ENCODE data around the gene RASGRP3.

Gene RASGRP3

GRCh38 chr2:33494877-33495641, 18.6 kb downstream of the RASGRP3 start:
- DNase-seq: no peak

- no peak for DNase-seq
Observed at GRCh38 chr2:33495683-33496082, 19.2 kb downstream of the RASGRP3 start.

- no peak for DNase-seq
Observed at GRCh38 chr2:33496150-33496549, 19.7 kb downstream of the RASGRP3 start.

GRCh38 chr2:33496726-33497125, 20.3 kb downstream of the RASGRP3 start:
- no peak for DNase-seq

- DNase-seq: no peak
Observed at GRCh38 chr2:33497221-33497650, 20.8 kb downstream of the RASGRP3 start.

- DNase-seq: no peak
Observed at GRCh38 chr2:33498291-33498956, 22.0 kb downstream of the RASGRP3 start.

GRCh38 chr2:33500177-33500576, 23.7 kb downstream of the RASGRP3 start:
- no peak for DNase-seq

GRCh38 chr2:33502025-33502424, 25.6 kb downstream of the RASGRP3 start:
- DNase-seq: no peak

- DNase-seq: no peak
Observed at GRCh38 chr2:33503002-33503401, 26.6 kb downstream of the RASGRP3 start.

- DNase-seq: no peak
Observed at GRCh38 chr2:33505966-33506365, 29.5 kb downstream of the RASGRP3 start.

GRCh38 chr2:33509908-33510585, 33.6 kb downstream of the RASGRP3 start:
- no peak for DNase-seq

GRCh38 chr2:33510586-33510968, 34.1 kb downstream of the RASGRP3 start:
- DNase-seq: no peak

GRCh38 chr2:33511141-33511540, 34.7 kb downstream of the RASGRP3 start:
- DNase-seq: no peak

- DNase-seq: no peak
Observed at GRCh38 chr2:33512112-33512511, 35.7 kb downstream of the RASGRP3 start.

- DNase-seq: no peak
Observed at GRCh38 chr2:33513480-33513879, 37.0 kb downstream of the RASGRP3 start.

- DNase-seq: no peak
Observed at GRCh38 chr2:33516456-33516995, 40.1 kb downstream of the RASGRP3 start.

GRCh38 chr2:33518200-33518599, 41.8 kb downstream of the RASGRP3 start:
- DNase-seq: no peak

- DNase-seq: no peak
Observed at GRCh38 chr2:33518929-33519328, 42.5 kb downstream of the RASGRP3 start.

GRCh38 chr2:33521791-33522281, 45.4 kb downstream of the RASGRP3 start:
- DNase-seq: no peak

- no peak for DNase-seq
Observed at GRCh38 chr2:33522576-33522975, 46.1 kb downstream of the RASGRP3 start.

- DNase-seq: no peak
Observed at GRCh38 chr2:33525666-33526065, 49.2 kb downstream of the RASGRP3 start.

- DNase-seq: no peak
Observed at GRCh38 chr2:33526132-33526531, 49.7 kb downstream of the RASGRP3 start.

- DNase-seq: no peak
Observed at GRCh38 chr2:33526921-33527320, 50.5 kb downstream of the RASGRP3 start.
